GM13976 (cell line): ENCODE data around the gene TMEM198.

Experiments
- DNase-seq: peaks from one replicate; pipeline ENCODE4 v3.0.0; 2012; ENCODE audit warnings: low spot score
- in situ Hi-C: fragments of 300-500 bp; cut with MboI; formaldehyde crosslinking; loops from one replicate; pipeline ENCODE4 v1.12.0; 2022; ENCODE audit warnings: low sequenced_read_pairs, mixed read lengths, inconsistent platforms; ENCODE audit not compliant: unreplicated experiment
- TF ChIP-seq, protein P1 (sequence below): IDR thresholded peaks from 2 replicates; pipeline ENCODE4 v1.5.1; 2012; ENCODE audit warnings: borderline replicate concordance, mild to moderate bottlenecking; ENCODE audit not compliant: insufficient read depth; ENCODE audit errors: extremely low read depth, missing control alignments, control extremely low read depth

Gene TMEM198

DNA sequence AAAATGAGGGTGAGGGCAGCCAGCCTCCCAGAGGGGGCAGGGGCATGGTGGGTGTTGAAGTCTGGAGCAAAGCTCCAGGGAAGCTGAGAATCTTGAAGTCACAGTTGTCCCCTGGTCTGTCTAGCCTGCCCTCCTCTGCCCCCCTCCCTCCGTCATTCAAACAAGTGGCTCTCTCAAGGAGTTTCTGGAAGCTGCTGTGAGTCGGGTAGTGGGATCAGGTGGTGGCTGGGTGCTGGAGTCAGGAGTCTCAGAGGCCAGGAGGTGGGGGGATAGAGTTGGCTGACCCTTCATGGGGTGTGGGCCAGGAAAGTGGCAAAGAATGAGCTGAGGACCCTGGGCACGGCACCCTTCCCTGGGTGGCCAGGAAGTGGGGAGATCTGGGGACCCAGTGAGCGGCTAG lies 30.0 kb upstream of the TMEM198 start:
- TF ChIP-seq, protein P1, sequence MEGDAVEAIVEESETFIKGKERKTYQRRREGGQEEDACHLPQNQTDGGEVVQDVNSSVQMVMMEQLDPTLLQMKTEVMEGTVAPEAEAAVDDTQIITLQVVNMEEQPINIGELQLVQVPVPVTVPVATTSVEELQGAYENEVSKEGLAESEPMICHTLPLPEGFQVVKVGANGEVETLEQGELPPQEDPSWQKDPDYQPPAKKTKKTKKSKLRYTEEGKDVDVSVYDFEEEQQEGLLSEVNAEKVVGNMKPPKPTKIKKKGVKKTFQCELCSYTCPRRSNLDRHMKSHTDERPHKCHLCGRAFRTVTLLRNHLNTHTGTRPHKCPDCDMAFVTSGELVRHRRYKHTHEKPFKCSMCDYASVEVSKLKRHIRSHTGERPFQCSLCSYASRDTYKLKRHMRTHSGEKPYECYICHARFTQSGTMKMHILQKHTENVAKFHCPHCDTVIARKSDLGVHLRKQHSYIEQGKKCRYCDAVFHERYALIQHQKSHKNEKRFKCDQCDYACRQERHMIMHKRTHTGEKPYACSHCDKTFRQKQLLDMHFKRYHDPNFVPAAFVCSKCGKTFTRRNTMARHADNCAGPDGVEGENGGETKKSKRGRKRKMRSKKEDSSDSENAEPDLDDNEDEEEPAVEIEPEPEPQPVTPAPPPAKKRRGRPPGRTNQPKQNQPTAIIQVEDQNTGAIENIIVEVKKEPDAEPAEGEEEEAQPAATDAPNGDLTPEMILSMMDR: no peak
- DNase-seq: no peak
- in situ Hi-C loops: no loop called here

GRCh38 chr2:219514196-219514761 lies 29.5 kb upstream of the TMEM198 start, which contains the start of gene ASIC4:
TSS of gene ASIC4 (plus strand) at chr2:219514482. CDS start at chr2:219514725, 243 bp downstream.
- DNase-seq: no peak
- TF ChIP-seq, protein P1: no peak
- in situ Hi-C loops: no loop called here

GRCh38 chr2:219514836-219515235 lies 29.0 kb upstream of the TMEM198 start:
- in situ Hi-C loops: no loop called here
- TF ChIP-seq, protein P1: no peak
- DNase-seq: no peak

GRCh38 chr2:219515874-219516629 lies 27.8 kb upstream of the TMEM198 start:
- in situ Hi-C loops: no loop called here
- TF ChIP-seq, protein P1: no peak
- no peak for DNase-seq

DNA sequence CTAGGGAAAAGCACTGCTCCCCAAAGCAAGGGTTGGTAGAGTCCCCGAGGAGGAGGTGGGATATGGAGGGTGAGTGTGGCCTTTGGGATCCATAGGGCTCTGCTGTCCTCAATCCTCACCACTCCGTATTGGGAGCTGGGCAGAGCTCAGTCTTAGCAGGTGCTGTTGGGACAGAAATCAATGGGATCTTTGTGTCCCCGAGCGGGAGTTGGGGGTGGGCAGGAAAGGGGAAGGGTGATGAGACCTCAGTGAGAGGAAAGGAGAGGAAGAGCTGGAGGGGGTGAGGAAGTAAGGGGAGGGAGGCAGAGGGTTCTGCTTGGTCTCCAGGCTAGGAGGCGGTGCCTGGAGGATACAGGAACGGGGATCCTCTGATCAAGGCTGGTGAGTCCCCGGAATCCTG lies 26.9 kb upstream of the TMEM198 start:
- DNase-seq: no peak
- in situ Hi-C loops: no loop called here
- TF ChIP-seq, protein P1: no peak

DNA sequence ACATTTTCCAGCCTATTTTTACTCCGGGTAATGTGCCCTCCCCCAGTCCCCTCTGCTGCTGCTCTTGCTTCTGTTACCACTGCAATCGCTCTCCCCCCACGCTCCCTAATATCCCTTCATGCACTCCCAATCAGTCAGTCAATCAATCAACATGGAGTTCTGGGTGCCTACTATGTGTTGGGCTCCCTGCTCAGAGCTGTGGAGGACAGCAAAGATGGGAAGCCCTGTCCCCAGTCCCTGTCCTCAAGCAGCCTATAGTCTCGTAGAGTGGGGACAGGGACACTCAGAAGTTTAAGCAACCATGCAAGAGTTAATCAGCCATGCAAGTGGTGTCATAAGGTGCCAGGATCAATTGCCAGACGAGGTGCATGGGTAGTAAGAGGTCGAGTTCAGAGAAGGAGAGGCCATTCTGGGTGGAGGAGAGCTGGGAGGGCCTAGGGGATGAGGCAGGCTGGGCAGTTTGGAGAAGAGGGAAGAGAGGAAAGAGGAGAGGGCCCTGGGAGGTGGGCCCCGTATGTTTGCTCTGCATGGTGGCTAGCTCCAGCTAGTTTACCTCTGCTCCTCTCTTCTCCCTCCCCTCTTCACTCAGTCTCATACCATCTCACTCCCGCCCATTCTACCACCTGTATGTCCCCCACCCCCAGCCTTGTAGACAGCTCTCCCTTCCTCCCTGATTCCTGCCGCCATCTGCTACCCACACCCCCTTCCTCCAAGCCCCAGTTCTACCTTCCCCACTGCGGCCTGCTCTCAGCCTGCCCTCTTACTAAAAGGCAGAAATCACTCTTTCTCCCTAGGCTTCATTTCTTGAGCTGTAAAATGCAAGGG lies 25.7 kb upstream of the TMEM198 start:
- in situ Hi-C loops: no loop called here
- TF ChIP-seq, protein P1: no peak
- DNase-seq: no peak
